ENCODE measurements around the gene ABCF3.

DNA sequence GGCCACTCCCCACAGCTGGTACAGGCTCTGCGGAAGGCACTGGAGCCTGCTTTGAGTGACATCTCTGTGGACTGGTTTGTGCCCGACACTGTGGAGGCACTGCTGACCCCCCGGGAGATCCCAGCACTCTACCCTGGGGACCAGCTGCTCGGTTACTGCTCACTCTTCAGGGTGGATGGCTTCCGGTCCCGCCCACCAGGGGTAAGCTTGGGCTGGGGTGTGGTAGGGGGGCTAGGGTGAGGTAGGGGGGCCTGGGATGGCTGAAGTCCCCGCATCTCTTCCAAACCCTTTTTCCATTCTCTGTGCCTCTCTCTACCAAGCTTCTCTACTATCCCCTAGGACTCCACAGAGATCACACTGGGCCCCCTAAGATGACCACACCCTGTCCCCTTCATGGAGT, 51.2 kb downstream of the ABCF3 start:
- TF ChIP-seq MXD3 (CRISPR knock-in tag; IDR thresholded peaks at IDR 0.05) (no peak), CTCF (CRISPR knock-in tag; IDR thresholded peaks at IDR 0.05) (no peak), GABPA (IDR thresholded peaks at IDR 0.05; ENCODE audit: low read depth, low read length) (no peak), GABPA (CRISPR knock-in tag; IDR thresholded peaks at IDR 0.05; ENCODE audit: low read depth) (no peak), RAD21 (CRISPR knock-in tag; IDR thresholded peaks at IDR 0.05) (no peak), TCF12 (IDR thresholded peaks at IDR 0.05) (no peak), TCF12 (CRISPR knock-in tag; IDR thresholded peaks at IDR 0.05) (no peak), JDP2 (CRISPR knock-in tag; IDR thresholded peaks at IDR 0.05; ENCODE audit: borderline replicate concordance) (no peak), ZNF75D (CRISPR knock-in tag; IDR thresholded peaks at IDR 0.05; ENCODE audit: borderline replicate concordance) (no peak), TAF1 (CRISPR knock-in tag; IDR thresholded peaks at IDR 0.05) (no peak), BCLAF1 (IDR thresholded peaks at IDR 0.05) (no peak), ZNF274 (CRISPR knock-in tag; IDR thresholded peaks at IDR 0.05) (no peak), ELF4 (CRISPR knock-in tag; IDR thresholded peaks at IDR 0.05; ENCODE audit: borderline replicate concordance) (no peak), HNRNPUL1 (IDR thresholded peaks at IDR 0.05; ENCODE audit: low read depth, low read length) (no peak)
- TF ChIP-seq, protein P1, sequence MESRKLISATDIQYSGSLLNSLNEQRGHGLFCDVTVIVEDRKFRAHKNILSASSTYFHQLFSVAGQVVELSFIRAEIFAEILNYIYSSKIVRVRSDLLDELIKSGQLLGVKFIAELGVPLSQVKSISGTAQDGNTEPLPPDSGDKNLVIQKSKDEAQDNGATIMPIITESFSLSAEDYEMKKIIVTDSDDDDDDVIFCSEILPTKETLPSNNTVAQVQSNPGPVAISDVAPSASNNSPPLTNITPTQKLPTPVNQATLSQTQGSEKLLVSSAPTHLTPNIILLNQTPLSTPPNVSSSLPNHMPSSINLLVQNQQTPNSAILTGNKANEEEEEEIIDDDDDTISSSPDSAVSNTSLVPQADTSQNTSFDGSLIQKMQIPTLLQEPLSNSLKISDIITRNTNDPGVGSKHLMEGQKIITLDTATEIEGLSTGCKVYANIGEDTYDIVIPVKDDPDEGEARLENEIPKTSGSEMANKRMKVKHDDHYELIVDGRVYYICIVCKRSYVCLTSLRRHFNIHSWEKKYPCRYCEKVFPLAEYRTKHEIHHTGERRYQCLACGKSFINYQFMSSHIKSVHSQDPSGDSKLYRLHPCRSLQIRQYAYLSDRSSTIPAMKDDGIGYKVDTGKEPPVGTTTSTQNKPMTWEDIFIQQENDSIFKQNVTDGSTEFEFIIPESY (CRISPR knock-in tag; IDR thresholded peaks at IDR 0.05), result no peak

Measured in HepG2 (cell line).